Hepatocyte (in vitro differentiated cells): Measurements from ENCODE around the gene ENPP7. TPM values are rescaled to one million over a fixed set of nuclear protein-coding genes. Genes with fewer than 3 reads are reported as not detected.

Experiments
- DNase-seq: peaks from one replicate; pipeline ENCODE4 v3.0.0-alpha.2; 2016; ENCODE audit warnings: low spot score
- H2AFZ ChIP-seq: fragments of 200-600 bp; sonication (generic); 2 replicates; pipeline ENCODE4 v1.6.0; 2016; ENCODE audit warnings: antibody characterized with exemption, mild to moderate bottlenecking
- H3K27ac ChIP-seq: fragments of 200-600 bp; sonication (generic); 2 replicates; pipeline ENCODE4 v1.5.1; 2016; ENCODE audit warnings: mild to moderate bottlenecking
- H3K27me3 ChIP-seq: fragments of 200-600 bp; sonication (generic); 2 replicates; pipeline ENCODE4 v1.6.1; 2016
- H3K36me3 ChIP-seq: fragments of 200-600 bp; sonication (generic); replicated peaks from 2 replicates; pipeline ENCODE4 v1.5.1; 2016; ENCODE audit warnings: low read depth; ENCODE audit not compliant: insufficient read depth
- H3K4me1 ChIP-seq: fragments of 200-600 bp; sonication (generic); 2 replicates; pipeline ENCODE4 v1.5.1; 2016; ENCODE audit warnings: mild to moderate bottlenecking, moderate library complexity; ENCODE audit not compliant: insufficient read depth
- H3K4me2 ChIP-seq: fragments of 200-600 bp; sonication (generic); 2 replicates; pipeline ENCODE4 v1.6.0; 2016
- H3K4me3 ChIP-seq: fragments of 200-600 bp; sonication (generic); 2 replicates; pipeline ENCODE4 v1.5.1; 2016; ENCODE audit warnings: mild to moderate bottlenecking
- H3K79me2 ChIP-seq: fragments of 200-600 bp; sonication (generic); 2 replicates; pipeline ENCODE4 v1.6.0; 2017; ENCODE audit warnings: mild to moderate bottlenecking
- H3K9me2 ChIP-seq: fragments of 200-600 bp; sonication (generic); replicated peaks from 2 replicates; pipeline ENCODE4 v1.6.0; 2017; ENCODE audit warnings: mild to moderate bottlenecking; ENCODE audit not compliant: insufficient read depth
- H3K9me3 ChIP-seq: fragments of 200-600 bp; sonication (generic); 2 replicates; pipeline ENCODE4 v1.5.1; 2016; ENCODE audit warnings: low read depth, mild to moderate bottlenecking
- H4K20me1 ChIP-seq: fragments of 200-600 bp; sonication (generic); 2 replicates; pipeline ENCODE4 v1.6.0; 2016; ENCODE audit warnings: mild to moderate bottlenecking; ENCODE audit not compliant: insufficient read depth, poor library complexity, severe bottlenecking
- CTCF ChIP-seq: fragments of 200-600 bp; sonication (generic); IDR thresholded peaks from 2 replicates; pipeline ENCODE4 v1.5.1; 2016; ENCODE audit warnings: antibody characterized with exemption, mild to moderate bottlenecking; ENCODE audit not compliant: poor library complexity
- EZH2 ChIP-seq: fragments of 200-600 bp; sonication (generic); IDR thresholded peaks from 2 replicates; pipeline ENCODE4 v1.6.1; 2016; ENCODE audit warnings: antibody characterized with exemption, mild to moderate bottlenecking, borderline replicate concordance
- EZH2phosphoT487 ChIP-seq: fragments of 200-600 bp; sonication (generic); IDR thresholded peaks from one replicate; pipeline ENCODE4 v1.6.1; 2018; ENCODE audit warnings: antibody characterized with exemption, mild to moderate bottlenecking, low read depth, moderate library complexity; ENCODE audit not compliant: unreplicated experiment, severe bottlenecking
- WGBS: methylation state at CpG from one replicate; pipeline ENCODE4 v1.1.6; 2016; ENCODE audit warnings: low lambda C conversion rate; ENCODE audit errors: missing lambda C conversion rate; 5-methylcytosine and 5-hydroxymethylcytosine counted together
- polyA plus RNA-seq: library from polyadenylated mRNA; unstranded; fragments of >200 nt; fragmentation: Nextera tagmentation; extraction: Ambion mirVana; gene quantifications from 2 replicates; pipeline ENCODE4 v1.2.1, GENCODE V29; 2016
- total RNA-seq: library from RNA; depleted of rRNA; stranded (reverse); fragments of >200 nt; gene quantifications from 2 replicates; pipeline ENCODE4 v1.2.3, GENCODE V29; 2014

ENPP7 gene
- total and polyA plus RNA-seq, 2 experiments from 2014 or later: 22.2 to 30.2 TPM

- Histone ChIP-seq H3K4me2 (no peak overlapping the region), H4K20me1 (no peaks in the 10 kb centered on the region), H3K27ac (no peak overlapping the region), H3K36me3 (no peaks in the 10 kb centered on the region), H3K79me2 (no peaks in the 10 kb centered on the region), H3K9me2 (no peaks in the 10 kb centered on the region), H3K4me3 (no peak overlapping the region), H3K4me1 (peaks cover 10% of the 10 kb centered on the region), H3K9me3 (no peaks in the 10 kb centered on the region), H2AFZ (no peak overlapping the region), H3K27me3 (peaks cover 6% of the 10 kb centered on the region)
- no peak for DNase-seq
- TF ChIP-seq EZH2 (no peak), CTCF (no peak), EZH2phosphoT487 (no peak)
- 59% methylated on average over 15 of the region's 15 CpGs for WGBS
These were observed 32.4 kb upstream of the ENPP7 start for GRCh38 chr17:79698146-79698846.

DNA sequence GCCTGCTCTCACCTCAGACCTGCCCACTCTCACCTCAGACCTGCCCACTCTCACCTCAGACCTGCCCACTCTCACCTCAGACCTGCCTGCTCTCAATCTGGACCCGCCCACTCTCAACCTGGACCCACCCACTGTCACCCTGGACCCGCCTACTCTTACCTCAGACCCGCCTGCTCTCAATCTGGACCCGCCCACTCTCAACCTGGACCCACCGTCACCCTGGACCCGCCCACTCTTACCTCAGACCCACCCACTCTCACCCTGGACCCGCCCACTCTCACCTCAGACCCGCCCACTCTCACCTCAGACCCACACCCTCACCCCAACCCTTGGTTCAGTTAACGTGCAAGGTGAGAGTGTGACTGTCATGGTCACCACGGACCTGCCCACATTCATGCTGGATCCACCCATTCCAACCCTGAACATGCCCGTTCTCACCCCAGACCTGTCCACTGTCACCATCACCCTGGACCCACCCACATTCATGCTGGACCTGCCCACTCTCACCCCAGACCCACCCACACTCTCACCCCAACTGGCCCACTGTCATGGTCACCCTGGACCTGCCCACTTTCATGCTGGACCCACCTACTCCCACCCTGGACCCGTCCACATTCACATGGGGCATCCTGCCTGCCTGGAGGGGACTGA is 31.2 kb upstream of the ENPP7 start:
- Histone ChIP-seq H3K9me2 (no peaks in the 10 kb centered on the region), H3K9me3 (no peaks in the 10 kb centered on the region), H3K79me2 (no peaks in the 10 kb centered on the region), H4K20me1 (no peaks in the 10 kb centered on the region), H3K27me3 (peaks cover 6% of the 10 kb centered on the region), H3K27ac (no peak overlapping the region), H3K4me3 (no peak overlapping the region), H3K4me2 (no peak overlapping the region), H2AFZ (no peak overlapping the region), H3K36me3 (no peaks in the 10 kb centered on the region), H3K4me1 (peaks cover 10% of the 10 kb centered on the region)
- TF ChIP-seq CTCF (no peak), EZH2 (no peak), EZH2phosphoT487 (no peak)
- 92% methylated on average over 8 of the region's 12 CpGs for WGBS
- DNase-seq: no peak

- no peak overlapping the region for H3K27ac ChIP-seq
- no peak overlapping the region for H3K4me2 ChIP-seq
- no peaks in the 10 kb centered on the region for H3K9me3 ChIP-seq
- no peak overlapping the region for H3K4me3 ChIP-seq
- H3K9me2 ChIP-seq: no peaks in the 10 kb centered on the region
- no peaks in the 10 kb centered on the region for H4K20me1 ChIP-seq
- TF ChIP-seq EZH2 (no peak), EZH2phosphoT487 (no peak), CTCF (no peak)
- no peak overlapping the region for H2AFZ ChIP-seq
- H3K79me2 ChIP-seq: no peaks in the 10 kb centered on the region
- H3K27me3 ChIP-seq: peaks cover 6% of the 10 kb centered on the region
- 89% methylated on average over 5 of the region's 5 CpGs for WGBS
- H3K4me1 ChIP-seq: peaks cover 7% of the 10 kb centered on the region
- DNase-seq: no peak
- H3K36me3 ChIP-seq: no peaks in the 10 kb centered on the region
These were observed 30.2 kb upstream of the ENPP7 start for GRCh38 chr17:79700592-79700991.
